Measurements from ENCODE around the gene ECI2.

- TF ChIP-seq POLR2A (IDR thresholded peaks at IDR 0.05; ENCODE audit: low read depth, low read length) (no peak), POLR2AphosphoS5 (IDR thresholded peaks at IDR 0.05; ENCODE audit: low read depth, low read length) (no peak)
These were observed 38.7 kb upstream of the ECI2 start for GRCh38 chr6:4174042-4174441.

All from GM12892 (cell line).